HG02642 (cell line): Measurements from ENCODE around the gene ADAP1.

Source experiments
- ATAC-seq: cut with Tn5 transposase; IDR thresholded peaks from one replicate; pipeline ENCODE4 v1.9.1; 2021; ENCODE audit warnings: mild to moderate bottlenecking; ENCODE audit not compliant: unreplicated experiment, poor library complexity

ADAP1 gene

DNA sequence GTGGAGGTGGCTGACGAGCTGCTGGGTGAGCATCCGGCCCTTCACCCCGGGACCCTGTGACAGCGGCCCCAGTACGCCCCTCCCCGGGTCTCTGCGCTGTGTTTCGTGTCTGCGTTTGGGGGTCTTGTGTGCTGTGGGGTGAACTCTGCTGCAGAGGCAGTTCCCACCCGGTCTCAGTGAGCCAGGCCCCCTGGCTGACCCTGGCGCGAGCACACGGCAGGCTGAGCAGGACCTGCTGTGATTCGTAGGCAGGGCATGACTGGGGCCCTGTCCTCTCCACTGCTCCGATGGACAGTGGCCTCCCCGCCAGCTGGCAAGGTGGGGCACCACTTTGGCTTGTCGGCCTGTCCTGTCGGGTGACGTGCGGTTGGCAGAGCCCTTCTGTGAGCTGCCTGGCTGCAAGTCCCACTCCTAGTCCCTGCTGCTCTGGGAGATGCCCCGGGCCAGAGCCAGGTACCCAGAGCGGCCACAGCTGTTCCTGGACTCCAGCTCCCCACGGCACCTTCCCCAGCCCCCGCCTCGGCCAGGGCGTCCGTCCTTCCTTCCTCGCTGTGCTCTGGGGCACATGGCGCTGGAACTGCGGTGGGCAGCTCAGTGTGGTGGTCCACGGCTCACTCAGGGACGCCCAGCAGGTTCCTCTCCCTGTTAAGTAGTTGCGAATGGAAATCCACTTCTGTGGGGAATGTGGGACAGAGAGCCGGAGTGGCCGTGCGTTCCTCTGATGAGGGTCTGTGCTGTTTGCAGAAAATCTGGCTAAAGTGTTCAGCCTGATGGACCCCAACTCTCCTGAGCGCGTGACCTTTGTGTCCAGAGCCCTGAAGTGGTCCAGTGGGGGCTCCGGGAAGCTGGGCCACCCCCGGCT, 67.6 kb downstream of the ADAP1 start:
- ATAC-seq = no peak

DNA sequence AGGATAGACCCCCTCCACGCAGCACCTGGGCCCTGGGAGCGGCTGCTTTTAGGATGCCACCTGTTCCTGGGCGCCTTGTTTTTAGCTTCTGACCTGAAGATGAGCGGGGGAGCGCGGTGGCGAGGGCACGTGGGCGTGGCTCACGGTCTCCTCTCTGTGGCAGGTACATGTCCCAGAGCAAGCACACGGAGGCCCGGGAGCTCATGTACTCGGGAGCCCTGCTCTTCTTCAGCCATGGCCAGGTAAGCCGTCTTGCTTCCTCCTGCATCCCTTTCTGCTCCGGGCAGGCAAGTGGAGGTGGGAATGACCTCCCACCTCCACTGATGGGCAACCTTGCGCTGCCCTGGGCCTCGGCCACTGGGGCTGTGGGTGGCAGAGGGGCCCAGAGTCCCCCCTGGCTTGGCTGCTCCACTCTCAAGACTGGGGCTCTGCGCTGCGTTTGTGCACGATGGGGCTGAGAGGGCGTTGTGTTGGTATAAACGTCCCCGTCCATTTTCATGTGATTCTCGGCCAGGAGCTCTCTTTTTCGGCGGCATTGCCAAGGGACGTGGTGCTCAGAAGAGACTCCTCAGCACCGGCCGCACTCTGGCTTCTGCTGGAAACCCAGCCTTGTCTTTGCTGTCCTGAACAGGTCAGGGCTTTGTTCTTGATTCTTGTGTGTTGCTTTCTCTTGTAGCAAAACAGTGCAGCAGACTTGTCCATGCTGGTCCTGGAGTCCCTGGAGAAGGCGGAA, 68.4 kb downstream of the ADAP1 start:
- ATAC-seq = no peak

DNA sequence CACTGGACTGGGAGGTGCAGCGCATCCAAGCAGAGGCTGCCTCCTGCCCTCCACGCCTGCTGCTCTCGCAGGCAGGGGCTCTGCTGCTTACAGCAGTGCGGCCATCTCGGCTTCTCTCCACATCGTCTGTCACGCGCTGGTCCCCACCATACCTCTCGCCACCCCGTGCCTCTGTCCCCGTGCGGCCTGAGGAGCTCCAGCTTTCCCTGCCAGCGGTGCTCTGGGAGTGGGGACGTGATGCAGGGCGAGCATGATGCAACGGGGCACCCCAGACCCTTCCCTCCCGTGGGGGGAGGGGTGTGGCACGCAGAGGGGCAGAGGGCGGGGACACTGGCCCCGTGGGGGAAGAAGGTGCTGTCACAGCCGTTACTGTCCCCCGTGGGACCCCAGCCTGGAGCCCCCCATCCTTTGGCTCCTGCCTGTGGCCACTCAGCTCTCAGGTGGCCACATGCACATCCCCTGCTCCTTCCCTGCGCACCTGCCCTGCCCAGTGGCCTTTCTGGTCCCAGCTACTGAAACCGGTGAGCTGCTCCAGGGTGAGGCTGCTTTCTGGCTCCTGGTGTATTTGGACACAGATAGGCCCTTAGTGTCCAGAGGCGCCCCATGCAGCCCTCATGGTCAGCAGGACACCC, 69.1 kb downstream of the ADAP1 start:
- ATAC-seq = no peak

DNA sequence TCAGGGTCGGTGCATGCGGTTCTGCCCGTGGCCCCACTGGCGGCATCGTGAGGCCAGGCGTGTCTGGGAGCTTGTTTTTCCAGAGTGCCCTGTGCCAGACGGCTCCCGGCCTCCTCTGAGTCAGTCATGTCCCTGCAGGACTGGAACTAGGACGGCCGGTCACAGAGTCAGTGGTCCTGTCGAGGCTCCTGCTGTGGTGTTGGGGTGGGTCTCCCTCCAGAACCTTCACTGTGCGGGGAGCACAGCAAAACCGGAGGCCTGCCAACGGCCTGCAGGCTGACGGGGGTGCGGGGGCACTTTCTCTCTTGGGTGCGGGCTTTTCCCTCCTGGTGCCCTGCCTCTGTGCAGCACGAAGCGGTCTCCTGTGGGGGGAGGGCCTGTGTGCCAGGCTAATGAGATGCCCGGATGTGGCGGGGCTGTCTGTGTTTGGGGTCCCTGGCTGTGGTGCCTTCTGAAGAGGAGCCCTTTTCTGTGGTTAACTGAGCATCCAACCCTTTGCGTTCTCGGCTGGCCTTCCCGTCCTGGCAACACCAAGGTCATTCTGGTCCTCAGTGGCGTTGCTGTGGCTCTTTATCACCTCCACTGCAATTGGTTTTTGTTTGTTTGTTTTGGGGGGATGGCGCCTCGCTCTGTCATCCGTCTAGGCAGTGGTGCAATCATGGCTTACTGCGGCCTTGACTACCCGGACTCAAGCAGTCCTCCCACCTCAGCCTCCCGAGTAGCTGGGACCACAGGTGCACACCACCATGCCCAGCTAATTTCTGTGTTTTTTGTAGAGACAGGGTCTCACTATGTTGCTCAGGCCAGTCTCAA, 70.1 kb downstream of the ADAP1 start:
- ATAC-seq = no peak

DNA sequence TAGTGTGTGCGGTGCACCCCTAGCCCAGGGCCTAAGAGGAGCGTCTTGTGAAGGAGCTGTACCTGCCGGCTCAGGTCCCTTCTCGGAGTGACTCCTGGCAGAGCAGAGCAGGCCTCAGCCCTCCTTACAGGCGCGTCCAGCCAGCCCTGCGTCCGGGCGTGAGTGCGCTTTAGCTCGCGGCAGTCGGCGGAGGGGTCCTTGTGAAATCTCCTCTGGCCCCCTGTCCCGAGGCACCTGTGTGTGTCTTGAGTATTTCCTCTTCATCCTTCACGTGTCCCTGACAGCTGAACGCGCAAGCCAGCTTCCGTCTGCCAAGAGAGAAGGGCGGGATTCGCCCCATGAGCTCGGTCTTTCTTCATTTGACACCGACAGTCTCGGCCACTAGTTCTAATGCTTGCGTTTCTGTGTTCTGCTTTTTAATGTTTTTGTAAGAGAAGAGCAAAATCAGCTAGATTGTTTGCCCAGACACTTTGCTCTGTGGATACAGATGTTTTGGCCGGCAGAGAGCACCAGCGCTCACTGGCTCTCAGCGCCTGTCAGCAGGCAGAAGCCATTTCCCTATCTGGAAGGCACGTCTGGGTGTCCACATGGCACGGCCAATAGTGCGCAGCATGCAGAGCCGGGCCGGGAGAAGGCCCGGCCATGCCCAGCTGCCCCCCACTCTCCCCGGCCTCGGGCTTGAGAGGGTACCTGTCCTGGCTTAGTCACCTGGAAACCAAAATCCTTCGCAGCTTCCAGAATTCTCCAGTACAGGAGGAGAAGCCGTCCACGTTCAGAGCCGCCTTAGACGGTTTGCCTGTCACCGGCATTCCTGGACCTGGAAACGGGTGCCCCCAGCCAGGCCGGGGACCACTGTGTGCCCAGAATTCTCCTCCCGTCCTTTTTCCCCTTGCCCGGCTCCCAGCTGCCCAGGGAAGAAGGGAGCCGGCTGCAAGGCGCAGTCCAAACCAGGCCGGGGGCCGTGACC, 71.1 kb downstream of the ADAP1 start:
- ATAC-seq = no peak

DNA sequence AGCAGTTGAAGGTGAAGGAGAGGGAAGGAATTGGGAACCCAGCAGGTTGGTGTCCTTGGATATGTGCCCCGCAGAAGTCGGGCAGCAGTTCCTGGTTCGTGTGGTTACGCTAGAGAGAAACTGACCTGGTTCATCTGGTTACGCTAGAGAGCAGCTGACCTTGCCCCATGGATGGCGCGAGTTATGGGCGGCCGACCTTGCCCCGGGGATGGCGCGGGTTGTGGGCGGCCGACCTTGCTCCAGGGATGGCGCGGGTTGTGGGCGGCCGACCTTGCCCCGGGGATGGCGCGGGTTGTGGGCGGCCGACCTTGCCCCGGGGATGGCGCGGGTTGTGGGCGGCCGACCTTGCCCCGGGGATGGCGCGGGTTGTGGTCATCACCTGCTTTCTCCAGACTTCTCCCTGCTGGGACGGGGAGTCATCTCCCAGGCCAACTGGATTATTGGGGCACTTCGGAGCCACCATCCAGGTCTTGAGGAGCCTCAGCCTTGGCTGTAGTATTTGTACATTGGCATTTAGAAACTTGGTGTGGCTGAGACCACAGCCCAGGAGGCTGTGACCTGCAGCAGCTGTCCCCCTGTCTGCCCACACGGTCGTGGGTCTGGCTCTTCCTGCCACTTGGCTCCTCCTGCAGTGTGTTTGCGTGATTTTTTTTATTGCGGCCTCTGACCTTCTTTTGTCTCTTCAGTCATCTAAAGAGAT, 72.0 kb downstream of the ADAP1 start:
- ATAC-seq = no peak

DNA sequence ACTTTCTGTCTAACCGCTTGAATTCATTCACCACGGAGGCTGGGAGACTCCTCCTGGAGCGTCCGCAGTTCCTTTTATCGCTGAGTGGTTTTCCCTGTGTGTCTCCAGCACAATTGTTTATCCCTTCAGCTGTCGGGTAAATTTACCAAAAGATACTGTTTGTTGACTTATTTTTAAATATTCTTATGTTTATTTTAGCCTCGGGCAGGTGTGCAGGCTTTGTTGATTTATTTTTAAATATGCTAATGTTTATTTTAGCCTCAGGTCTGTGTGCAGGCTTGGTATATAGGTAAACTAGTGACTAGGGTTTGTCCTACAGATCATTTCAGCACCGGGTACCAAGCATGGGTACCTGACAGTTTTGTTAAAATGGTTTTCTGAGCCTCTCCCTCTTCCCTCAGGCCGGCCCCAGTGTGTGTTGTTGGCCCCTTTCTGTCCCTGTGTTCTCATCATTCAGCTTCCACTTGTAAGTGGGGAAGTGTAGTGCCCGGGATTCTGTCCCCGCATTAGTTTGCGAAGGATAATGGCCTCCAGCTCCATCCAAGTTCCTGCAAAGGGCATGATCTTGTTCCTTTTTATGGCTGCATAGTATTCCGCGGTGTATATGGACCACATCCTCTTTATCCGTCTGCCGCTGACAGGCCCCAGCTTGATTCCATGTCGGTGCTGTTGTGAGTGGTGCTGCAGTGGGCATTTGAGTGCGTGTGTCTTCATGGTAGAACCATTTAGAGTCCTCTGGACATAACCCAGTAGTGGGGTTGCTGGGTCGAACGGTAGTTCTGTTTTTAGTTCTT, 72.8 kb downstream of the ADAP1 start:
- ATAC-seq = no peak

DNA sequence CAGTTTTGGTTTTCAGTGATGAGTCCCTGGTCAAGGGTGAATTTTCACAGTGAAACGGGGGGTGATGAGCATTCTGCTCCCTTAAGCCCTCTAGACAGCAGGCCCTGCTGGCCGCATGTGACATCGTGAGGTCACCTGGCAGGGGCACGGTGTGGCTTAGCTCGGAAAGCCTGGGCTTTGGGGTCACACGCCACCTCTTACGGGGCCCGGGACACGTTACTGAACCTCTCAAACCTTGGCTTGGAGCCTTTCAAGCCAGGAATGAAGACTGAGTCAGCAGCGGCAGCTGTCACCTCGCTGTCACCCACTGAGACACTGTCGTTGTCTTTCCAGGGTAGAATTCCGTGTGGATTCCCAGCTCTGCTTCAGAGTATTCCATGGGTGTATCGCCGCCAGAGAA, 74.0 kb downstream of the ADAP1 start:
- ATAC-seq = no peak

DNA sequence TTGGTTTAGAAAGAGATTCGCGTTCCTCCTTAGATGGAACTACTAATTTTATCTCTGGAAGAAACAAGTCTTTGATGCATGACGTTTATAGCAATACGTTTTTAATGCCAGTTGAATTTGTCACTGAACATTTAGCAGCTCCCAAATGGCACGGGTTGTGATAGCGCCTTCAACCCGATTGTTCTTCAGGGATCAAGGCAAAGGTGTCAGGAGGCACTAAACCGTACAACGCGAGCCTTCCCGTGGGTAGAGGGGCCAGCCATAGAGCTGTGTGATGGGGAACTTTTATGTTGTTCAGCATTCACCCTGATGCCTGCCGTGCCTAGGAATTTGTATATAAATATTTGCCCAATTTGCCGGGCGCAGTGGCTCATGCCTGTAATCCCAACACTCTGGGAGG, 74.8 kb downstream of the ADAP1 start:
- no peak for ATAC-seq

DNA sequence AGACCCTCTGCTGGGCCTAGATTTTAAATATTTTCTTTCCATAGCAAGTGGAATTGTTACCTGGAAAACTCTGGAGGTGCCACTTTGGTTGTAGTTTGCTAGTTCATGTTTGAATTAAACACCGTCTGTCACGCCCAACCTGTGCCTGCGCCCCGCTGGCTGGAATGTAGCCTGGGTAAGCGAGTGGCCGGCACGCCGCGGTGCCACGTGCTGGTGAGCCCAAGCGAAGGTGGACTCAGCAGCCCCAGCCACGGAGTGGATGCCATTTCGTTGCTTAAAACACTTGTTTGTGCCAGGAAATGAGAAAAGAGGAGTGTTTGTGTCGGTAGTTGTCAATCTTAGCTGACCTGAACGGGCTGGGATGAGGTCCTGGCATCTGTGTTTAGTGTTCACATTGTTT, 75.4 kb downstream of the ADAP1 start:
- ATAC-seq = no peak

DNA sequence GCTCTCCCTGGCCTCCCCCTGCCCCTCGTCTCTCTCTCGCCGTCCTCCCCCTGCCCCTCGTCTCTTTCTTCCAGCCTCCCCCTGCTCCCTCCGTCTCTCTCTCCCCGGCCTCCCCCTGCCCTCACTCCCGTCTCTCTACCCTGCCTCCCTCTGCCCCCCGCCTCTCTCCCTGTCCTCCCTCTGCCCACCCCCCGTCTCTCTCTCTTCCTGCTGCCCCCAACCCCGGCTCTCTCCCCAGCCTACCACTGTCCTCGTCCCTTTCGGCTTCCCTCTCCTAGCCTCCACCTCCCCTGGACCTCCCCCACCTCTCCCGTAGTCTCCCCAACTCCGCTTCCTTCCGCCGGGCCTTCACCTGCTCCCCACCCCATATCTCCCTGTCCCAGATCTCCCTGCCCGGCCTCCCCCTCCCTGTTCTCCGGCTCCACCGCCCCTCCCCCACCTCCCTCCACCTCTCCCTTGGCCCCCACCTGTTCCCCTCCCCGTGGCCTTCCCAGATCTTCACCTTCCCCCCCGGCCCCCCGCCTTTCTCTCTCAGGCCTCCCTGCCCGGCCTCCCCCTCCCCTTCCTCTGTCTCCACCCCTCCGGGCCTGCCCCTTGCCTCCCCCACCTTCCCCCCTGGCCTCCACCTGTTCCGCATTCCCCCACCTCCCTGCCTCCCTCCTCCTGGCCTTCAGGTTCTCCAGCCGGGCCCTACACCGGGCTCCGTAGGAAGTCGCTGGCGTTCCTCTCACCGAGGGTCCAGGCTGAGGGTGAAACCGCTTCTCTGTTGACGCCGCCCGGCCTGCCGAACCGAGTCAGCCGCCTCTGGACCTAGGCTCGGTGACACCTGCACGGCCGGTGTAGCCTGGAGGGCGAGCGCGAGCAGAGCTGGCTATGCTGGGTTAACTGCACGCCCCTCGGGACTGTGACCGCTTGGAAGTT, 76.9 kb downstream of the ADAP1 start:
- no peak for ATAC-seq

DNA sequence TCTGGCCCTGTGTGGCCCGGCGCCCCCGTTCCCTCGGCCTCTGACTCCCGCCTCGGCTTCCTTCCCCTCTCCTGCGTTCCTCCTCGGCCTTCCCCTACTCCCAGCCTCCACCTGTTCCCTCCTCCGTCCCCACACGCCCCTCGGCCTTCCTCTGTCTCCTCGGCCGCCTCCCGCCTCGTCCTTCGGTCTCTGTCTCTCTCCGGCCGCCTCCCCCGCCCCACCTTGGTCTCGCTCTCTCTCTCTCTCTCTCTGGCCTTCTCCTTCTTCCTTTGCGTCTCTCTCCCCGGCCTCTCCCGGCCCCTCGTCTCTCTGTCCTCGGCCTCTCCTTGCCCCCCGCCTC, 77.5 kb downstream of the ADAP1 start:
- no peak for ATAC-seq

DNA sequence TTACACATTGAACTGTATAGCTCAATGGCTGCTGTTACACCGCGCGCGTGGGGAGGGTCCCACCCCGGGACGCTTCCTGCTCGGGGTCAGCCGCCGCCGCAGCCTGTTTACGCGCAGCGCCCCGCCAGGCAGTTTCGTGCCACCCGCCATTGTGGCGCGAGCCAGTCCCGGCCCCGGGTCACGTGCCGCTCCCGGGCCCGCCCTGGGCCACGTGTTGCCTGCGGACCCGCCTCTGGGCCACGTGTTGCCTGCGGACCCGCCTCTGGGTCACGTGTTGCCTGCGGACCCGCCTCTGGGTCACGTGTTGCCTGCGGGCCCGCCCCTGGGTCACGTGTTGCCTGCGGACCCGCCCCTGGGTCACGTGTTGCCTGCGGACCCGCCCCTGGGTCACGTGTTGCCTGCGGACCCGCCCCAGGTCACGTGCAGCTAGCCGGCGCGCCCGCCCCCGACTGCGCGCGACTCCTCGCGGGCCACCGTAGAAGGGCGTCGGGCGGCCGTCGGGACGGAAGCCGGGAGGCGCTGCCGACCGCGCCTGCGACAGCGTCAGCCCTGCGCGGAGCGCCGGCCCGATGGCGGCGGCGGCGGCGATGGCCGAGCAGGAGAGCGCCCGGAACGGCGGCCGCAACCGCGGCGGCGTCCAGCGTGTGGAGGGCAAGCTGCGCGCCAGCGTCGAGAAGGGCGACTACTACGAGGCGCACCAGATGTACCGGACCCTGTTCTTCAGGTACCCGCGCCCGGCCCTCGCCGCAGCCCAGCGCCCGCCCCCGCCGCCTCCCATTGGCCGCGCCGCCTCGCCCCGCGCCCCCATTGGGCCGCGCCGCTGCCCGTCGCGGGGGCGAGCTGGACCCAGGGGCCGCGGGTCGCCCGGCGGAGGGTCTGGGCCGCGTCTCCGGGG, 78.2 kb downstream of the ADAP1 start, which contains the start of gene GET4:
TSS of gene GET4 (plus strand) at position 478 of the 895 bp plus-strand sequence. CDS start at position 570, 92 bp downstream.
- ATAC-seq = peak; percentile 81

DNA sequence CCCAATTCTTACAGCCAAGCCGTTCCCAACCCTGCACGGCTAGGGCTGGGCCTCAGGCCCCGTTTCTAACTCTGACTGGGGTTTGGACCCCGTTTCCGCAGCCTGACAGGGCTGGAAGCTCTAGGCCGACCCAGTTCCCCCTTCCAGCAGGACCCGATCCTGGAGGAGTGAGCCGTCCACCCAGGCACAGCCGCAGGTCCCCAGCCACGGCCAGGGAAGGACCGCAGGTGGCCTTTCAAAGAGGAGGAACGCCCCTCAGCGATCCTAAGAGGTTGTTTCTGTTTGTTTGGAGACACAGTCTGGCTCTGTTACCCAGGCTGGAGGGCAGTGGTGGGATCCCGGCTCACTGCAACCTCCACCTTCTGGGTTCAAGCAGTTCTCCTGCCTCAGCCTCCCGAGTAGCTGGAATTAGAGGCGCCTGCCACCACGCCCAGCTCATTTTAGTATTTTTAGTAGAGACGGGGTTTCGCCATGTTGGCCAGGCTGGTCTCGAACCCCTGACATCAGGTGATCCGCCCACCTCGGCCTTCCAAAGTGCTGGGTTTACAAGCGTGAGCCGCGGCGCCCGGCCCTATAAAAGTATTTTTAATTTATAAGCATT, 78.9 kb downstream of the ADAP1 start:
- ATAC-seq = no peak

DNA sequence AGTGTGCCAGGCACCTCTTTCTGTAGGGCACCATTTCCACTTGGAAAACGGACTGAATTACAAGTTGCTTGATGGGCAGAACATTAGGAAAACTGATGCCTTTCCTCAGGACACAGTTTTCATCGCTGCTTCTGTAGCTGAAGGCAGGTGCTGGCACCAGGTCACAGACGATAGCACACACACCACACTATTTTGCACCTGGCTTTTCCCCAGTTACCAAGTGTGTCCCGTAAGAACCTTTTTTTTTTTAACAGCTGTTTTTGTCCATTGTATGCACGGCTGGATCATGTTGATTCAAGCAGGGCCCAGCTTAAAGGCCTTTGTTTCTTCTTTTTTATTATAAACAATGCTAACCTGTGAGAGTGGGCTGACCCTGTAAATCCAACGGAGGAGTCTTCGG, 79.4 kb downstream of the ADAP1 start:
- no peak for ATAC-seq
